ENCODE measurements around the gene MBOAT1.

MBOAT1 gene

DNA sequence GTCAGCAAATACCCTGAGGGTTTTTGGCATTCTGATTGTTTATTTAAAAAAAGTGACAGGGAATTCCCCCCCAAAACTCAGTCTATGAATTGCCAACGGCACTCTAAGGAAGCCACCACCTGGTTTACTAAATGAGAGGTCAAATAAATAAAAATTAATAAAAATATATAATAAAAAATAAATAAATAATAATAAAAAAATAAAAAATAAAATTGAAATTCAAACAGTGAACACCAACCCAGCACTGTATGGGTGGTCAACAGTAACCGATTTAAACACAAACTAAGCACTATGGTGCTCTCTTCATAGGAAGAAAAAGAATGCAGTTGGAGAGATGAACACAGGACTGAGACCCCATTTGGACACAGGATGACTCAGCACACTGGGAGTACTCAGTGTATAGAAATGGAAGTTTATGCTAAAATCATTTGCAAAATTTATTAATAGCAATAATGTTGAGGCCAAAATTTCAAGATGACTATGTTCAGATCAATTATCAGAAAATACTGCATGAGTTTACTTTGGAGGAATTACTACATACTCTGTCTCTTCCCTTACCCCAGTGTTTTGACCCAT is 98.5 kb downstream of the MBOAT1 start:
- Mint-ChIP-seq H3K27me3 (no peaks in the 10 kb centered on the region), H3K4me3 (no peak overlapping the region), H3K36me3 (peaks cover 24% of the 10 kb centered on the region), H3K27ac (no peak overlapping the region), H3K9me3 (no peaks in the 10 kb centered on the region), H3K4me1 (no peaks in the 10 kb centered on the region)
- no peak for DNase-seq
- CTCF ChIA-PET, result no interaction called here

DNA sequence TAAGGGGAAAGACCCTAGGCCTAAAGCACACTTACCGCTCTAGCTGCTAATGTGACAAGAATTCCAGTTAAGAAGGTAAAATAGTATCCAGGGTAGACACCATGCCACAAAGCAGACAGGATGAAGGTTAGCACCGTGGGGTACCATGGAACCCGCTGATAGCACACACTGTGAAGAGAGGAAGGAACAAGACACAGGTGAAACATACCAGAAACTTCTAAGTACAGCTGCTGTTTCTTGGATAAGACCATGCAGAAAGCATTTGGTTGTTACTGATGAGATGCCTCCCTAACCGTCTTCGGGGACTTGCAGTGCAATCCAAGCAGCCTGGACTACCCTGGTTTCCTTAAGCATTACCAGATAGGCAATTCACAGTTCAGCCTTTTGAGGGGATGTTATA is 99.4 kb downstream of the MBOAT1 start:
- H3K4me1 Mint-ChIP-seq, result no peaks in the 10 kb centered on the region
- H3K27ac Mint-ChIP-seq, result no peak overlapping the region
- no peak overlapping the region for H3K4me3 Mint-ChIP-seq
- no peaks in the 10 kb centered on the region for H3K9me3 Mint-ChIP-seq
- H3K36me3 Mint-ChIP-seq, result peaks cover 21% of the 10 kb centered on the region
- H3K27me3 Mint-ChIP-seq, result no peaks in the 10 kb centered on the region
- no peak for DNase-seq
- CTCF ChIA-PET, result no interaction called here

DNA sequence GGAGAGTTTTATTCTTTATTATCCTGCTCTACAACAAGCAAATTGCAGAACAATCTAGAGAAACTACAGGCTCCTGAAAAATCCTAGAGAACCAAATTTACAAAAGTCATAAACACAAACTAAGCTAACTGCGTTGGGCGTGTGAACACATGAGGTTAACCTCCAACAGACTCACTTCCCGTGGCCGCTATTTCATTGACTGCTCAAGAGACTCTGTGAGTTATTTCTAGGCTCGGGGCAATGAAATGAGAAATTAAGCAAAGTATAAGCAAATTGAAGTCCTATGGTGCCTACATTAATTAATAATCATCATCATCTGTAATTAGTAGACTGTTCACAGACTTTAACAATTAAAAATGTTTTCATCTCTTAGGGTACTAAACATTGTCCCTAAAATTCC is 100.0 kb downstream of the MBOAT1 start:
- Mint-ChIP-seq H3K9me3 (no peaks in the 10 kb centered on the region), H3K27ac (no peak overlapping the region), H3K36me3 (peaks cover 16% of the 10 kb centered on the region), H3K4me1 (no peaks in the 10 kb centered on the region), H3K27me3 (no peaks in the 10 kb centered on the region), H3K4me3 (no peak overlapping the region)
- CTCF ChIA-PET, result no interaction called here
- DNase-seq, result no peak

DNA sequence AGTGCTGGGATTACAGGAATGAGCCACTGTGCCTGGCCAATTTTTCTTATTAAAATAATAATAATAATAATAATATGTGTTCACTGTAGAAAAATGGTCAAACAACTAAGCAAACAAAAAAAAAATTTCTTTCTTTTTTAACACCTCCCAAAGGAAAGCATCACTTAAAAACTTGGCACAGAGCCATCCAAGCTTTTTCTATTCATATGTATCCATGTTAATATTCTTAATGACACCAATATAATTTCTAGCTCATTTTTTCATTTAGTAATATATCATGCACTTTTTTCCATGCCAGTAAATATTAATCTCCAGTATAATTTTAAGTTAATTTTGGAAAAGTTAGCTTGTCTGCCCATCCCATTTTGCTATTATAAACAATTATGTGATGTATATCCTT is 101.8 kb downstream of the MBOAT1 start:
- Mint-ChIP-seq H3K27ac (no peak overlapping the region), H3K4me3 (no peak overlapping the region), H3K9me3 (no peaks in the 10 kb centered on the region), H3K36me3 (peaks cover 20% of the 10 kb centered on the region), H3K27me3 (no peaks in the 10 kb centered on the region), H3K4me1 (no peaks in the 10 kb centered on the region)
- CTCF ChIA-PET, result interaction anchor here (1.8 kb wide), 1 partner anchor 16 kb away, joined by 6 read pairs; no protein-coding TSS in a partner anchor
- no peak for DNase-seq

DNA sequence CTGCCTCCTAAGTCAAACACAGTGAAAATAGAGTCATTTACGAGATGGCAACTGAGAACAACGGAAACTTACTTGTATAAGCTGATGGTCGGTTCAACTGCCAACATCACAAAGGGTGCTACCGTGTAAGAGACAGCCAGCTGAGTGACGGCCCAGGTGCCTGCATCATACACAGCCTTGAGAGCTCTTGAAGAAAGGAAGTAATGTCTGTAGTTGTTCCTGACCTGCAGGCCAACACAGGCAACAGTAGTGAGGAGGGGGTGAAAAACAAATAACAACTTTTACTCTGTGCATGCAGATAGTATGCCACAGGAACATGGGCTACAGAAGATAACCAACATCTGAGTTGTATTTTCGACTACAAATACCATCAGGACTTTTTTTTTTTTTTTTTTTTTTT is 102.7 kb downstream of the MBOAT1 start:
- CTCF ChIA-PET, result interaction anchor here (0.5 to 1.0 kb wide), 3 partner anchors 17 to 31 kb away, joined by 3 to 4 read pairs (median 4); no protein-coding TSS in a partner anchor
- H3K4me3 Mint-ChIP-seq, result no peak overlapping the region
- H3K9me3 Mint-ChIP-seq, result no peaks in the 10 kb centered on the region
- no peaks in the 10 kb centered on the region for H3K27me3 Mint-ChIP-seq
- H3K4me1 Mint-ChIP-seq, result no peaks in the 10 kb centered on the region
- DNase-seq, result no peak
- no peak overlapping the region for H3K27ac Mint-ChIP-seq
- peaks cover 17% of the 10 kb centered on the region for H3K36me3 Mint-ChIP-seq

DNA sequence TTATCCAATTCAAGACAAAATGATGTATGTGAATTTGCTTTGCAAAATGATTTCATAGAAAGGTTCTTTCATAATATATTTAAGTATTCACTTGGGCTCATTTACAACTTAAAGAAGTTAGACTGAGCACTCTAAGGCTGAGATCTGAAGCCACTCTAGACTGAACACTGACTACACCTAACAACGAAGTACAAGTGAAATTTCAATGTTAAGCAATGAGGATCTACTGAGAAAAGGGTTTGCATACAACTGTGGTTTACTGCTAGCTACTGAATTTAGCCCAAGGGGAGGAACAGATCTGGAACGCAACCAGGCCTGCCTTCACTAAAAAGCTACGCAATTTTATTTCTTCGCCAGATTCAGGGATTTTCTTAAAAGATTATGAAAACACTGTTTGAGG is 106.4 kb downstream of the MBOAT1 start:
- H3K9me3 Mint-ChIP-seq, result no peaks in the 10 kb centered on the region
- no peak for DNase-seq
- no peak overlapping the region for H3K4me3 Mint-ChIP-seq
- CTCF ChIA-PET, result no interaction called here
- H3K36me3 Mint-ChIP-seq, result peaks cover 16% of the 10 kb centered on the region
- no peaks in the 10 kb centered on the region for H3K27me3 Mint-ChIP-seq
- H3K4me1 Mint-ChIP-seq, result no peaks in the 10 kb centered on the region
- H3K27ac Mint-ChIP-seq, result no peak overlapping the region

DNA sequence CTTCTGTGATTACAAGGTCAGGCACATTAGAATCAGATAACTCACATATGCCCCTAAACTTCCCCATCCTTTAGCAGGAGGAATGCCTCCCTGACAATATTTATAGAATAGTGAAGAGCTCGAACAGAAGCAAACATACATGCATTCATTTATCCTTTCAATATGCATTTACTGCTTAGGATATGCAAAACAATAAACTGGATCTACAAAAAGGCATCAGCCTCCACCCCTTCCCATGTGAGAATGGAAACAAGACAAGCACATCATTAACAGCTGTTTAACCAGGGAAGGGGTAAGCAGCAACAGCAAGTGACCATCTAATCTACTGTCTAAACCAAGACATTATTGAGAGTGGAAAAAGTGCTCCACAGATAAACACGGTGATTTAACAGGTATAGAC is 107.6 kb downstream of the MBOAT1 start:
- no peaks in the 10 kb centered on the region for H3K27me3 Mint-ChIP-seq
- no peak overlapping the region for H3K4me3 Mint-ChIP-seq
- H3K36me3 Mint-ChIP-seq, result peaks cover 21% of the 10 kb centered on the region
- H3K27ac Mint-ChIP-seq, result no peak overlapping the region
- H3K4me1 Mint-ChIP-seq, result no peaks in the 10 kb centered on the region
- no peak for DNase-seq
- CTCF ChIA-PET, result no interaction called here
- no peaks in the 10 kb centered on the region for H3K9me3 Mint-ChIP-seq

DNA sequence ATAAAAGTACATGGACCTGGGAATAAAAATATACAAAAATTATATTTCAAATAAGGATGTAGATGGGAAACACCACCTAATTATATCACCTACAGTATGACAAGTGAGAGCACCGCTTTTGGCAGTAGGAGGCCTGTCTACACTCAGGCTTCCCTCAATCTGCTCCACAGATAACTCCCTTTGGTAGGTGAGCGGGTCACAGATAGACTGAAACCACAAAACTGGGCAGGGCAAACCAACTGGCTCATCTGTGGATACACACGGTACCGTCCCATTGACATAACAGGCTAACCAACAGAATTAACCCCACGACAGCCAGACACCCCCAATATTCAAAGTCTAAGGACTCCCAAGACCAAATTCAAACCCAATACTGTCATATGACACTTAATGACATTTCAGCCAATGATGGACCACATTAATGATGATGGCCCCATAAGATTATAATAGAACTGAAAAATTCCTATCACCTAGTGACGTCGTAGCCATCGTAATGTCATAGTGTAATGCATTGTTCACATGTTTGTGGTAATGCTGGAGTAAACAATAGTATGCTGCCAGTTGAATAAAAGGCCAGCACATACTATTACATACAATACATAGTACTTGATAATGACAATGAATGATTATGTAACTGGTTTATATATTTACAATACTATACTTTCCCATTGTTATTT is 109.7 kb downstream of the MBOAT1 start:
- H3K9me3 Mint-ChIP-seq, result no peaks in the 10 kb centered on the region
- H3K36me3 Mint-ChIP-seq, result peaks cover 15% of the 10 kb centered on the region
- H3K4me1 Mint-ChIP-seq, result no peaks in the 10 kb centered on the region
- no peak overlapping the region for H3K4me3 Mint-ChIP-seq
- CTCF ChIA-PET, result interaction anchor here (1.1 kb wide), 2 partner anchors 10 to 24 kb away, joined by 3 to 4 read pairs; no protein-coding TSS in a partner anchor
- no peak overlapping the region for H3K27ac Mint-ChIP-seq
- no peaks in the 10 kb centered on the region for H3K27me3 Mint-ChIP-seq
- no peak for DNase-seq

DNA sequence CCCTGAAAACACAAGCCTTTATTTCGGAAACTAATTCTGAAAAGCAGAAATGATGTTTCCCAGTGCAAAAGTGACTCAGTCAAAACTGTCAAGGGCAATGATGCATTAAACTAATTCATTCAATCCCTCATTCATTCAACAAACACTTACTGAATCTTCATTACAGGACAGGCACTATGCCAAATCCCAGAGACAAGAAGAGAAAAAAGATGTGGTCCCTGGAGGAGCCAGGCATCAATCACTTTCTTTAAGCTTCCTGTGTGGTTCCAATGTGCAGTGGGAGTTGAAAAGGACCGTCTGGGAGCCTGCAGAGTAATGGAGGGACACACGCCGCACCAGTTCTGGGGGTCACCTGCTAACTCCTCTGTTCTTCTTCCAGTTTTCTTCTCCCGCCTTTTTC is 113.1 kb downstream of the MBOAT1 start:
- CTCF ChIA-PET, result no interaction called here
- Mint-ChIP-seq H3K27me3 (no peaks in the 10 kb centered on the region), H3K27ac (no peak overlapping the region), H3K9me3 (no peaks in the 10 kb centered on the region), H3K4me3 (no peak overlapping the region), H3K36me3 (peaks cover 10% of the 10 kb centered on the region), H3K4me1 (no peaks in the 10 kb centered on the region)
- DNase-seq, result no peak

DNA sequence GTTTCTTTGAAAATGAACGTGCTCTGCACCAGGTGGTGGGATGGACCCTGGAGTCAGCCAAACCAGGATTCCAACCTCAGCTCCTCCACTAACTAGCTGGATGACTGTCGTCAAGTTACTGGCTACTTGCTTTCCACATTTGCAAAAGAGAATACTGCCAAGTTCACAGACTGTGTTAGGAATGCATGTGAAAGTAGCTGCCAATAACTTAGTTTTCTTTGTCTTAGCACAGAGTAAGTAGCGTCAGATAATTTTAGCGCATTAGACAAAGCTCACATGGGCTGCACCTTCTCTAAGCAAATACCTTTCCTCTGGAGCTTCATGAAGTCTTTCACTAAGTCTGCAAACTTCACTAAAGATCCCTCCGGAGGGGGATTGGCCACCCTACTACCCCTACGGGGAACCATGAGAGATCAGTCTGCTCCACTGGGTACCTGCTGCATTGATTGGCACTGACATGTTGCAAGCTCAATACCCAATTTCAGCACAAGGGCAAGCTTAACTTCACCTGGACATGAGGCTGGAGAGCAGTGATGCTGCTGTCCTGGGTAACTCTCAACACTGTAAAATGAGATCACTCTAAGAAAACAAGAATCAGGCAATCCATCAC is 113.9 kb downstream of the MBOAT1 start:
- no peaks in the 10 kb centered on the region for H3K9me3 Mint-ChIP-seq
- peaks cover 10% of the 10 kb centered on the region for H3K36me3 Mint-ChIP-seq
- no peaks in the 10 kb centered on the region for H3K27me3 Mint-ChIP-seq
- no peak overlapping the region for H3K27ac Mint-ChIP-seq
- CTCF ChIA-PET, result interaction anchor here (1.2 kb wide), 2 partner anchors 28 to 430 kb away, joined by 3 to 4 read pairs; no protein-coding TSS in a partner anchor
- DNase-seq, result no peak
- no peaks in the 10 kb centered on the region for H3K4me1 Mint-ChIP-seq
- H3K4me3 Mint-ChIP-seq, result no peak overlapping the region

DNA sequence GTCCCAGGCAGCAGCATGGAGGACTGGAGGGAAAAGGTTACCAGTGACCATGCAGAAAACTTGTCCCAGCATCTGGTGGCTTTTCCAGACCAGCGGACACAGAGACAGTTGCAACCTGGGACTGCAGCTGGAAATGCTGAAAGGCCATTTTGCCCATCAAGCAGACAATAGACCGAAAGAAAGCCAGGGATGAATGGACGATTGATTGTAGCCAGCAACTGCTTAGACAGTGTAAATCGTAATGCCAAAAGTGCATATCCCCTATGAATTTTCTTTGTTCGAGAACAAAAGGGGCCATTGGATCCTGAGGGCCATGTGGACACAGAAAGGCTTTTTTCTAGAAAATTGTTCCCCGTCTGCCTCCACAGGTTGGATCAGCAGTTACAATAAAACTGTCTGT is 115.7 kb downstream of the MBOAT1 start:
- Mint-ChIP-seq H3K27me3 (no peaks in the 10 kb centered on the region), H3K4me1 (no peaks in the 10 kb centered on the region), H3K4me3 (no peak overlapping the region), H3K36me3 (peaks cover 7% of the 10 kb centered on the region), H3K27ac (no peak overlapping the region), H3K9me3 (no peaks in the 10 kb centered on the region)
- CTCF ChIA-PET, result no interaction called here
- no peak for DNase-seq

DNA sequence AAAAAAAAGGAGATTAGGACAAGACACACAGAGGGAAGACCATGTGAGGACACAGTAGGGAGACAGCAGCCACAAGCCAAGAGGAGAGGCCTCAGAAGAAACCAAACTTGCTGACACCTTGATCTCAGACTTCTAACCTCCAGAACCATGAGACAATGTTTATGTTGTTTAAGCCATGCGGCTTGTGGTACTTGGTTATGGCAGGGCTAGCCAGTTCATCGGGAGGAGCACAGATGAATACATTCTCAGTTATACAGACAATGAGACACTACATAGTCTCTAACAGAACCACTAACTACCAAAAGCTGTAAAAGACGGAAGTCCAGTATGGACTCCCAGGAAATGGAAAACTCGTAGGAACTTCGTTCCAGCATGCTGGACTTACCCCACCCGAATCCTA is 116.8 kb downstream of the MBOAT1 start:
- Mint-ChIP-seq H3K9me3 (no peaks in the 10 kb centered on the region), H3K27me3 (no peaks in the 10 kb centered on the region), H3K27ac (no peak overlapping the region), H3K4me1 (no peaks in the 10 kb centered on the region), H3K36me3 (peaks cover 2% of the 10 kb centered on the region), H3K4me3 (no peak overlapping the region)
- CTCF ChIA-PET, result no interaction called here
- no peak for DNase-seq

DNA sequence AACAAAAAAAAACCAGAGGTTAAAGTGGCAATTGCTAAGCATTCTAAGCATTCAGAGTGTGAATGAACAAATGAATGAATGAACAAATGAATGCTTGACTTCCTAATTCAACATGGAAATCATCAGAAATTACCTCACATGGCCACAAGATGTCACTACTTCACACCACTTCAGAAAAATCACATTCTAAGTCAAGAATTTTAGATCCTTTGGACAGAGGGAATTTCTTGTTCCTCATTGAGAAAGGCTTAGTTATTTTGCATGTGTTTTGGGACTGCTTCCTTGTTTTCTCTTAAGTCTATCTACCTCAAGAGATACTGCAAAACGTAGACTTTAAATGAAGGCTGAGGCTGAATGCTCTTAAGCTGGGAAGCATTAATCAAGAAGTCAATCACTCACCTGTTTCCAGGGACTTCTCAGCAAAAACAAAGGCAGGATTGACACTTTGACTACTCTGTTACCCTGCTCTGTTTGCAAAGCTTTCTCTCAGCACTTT is 120.2 kb downstream of the MBOAT1 start:
- Mint-ChIP-seq H3K27ac (no peak overlapping the region), H3K4me1 (no peaks in the 10 kb centered on the region), H3K27me3 (no peaks in the 10 kb centered on the region), H3K9me3 (no peaks in the 10 kb centered on the region), H3K4me3 (no peak overlapping the region), H3K36me3 (no peaks in the 10 kb centered on the region)
- CTCF ChIA-PET, result interaction anchor here (0.8 to 4.2 kb wide), 18 partner anchors 9 to 438 kb away, joined by 3 to 21 read pairs (median 4); no protein-coding TSS in a partner anchor
- DNase-seq, result no peak

DNA sequence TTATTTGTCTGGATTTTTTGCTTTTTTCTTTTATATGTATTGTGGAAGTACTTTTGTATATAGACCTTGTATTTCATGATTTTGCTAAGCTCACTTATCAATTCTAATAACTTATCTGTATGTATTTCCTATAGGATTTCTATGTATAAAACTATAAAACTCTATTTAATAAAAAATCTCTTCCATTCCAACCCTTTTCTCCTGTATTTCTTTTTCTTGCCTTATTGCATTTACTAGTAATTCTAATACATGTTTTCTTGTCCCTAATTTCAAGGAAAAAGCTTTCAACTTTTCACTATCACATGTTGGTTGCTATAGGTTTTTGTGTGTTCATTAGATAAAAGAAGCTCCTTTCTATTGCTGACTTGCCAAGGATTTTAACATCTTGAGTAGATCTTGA is 125.3 kb downstream of the MBOAT1 start:
- no peak overlapping the region for H3K27ac Mint-ChIP-seq
- peaks cover 4% of the 10 kb centered on the region for H3K27me3 Mint-ChIP-seq
- no peaks in the 10 kb centered on the region for H3K4me1 Mint-ChIP-seq
- H3K36me3 Mint-ChIP-seq, result no peaks in the 10 kb centered on the region
- DNase-seq, result no peak
- no peak overlapping the region for H3K4me3 Mint-ChIP-seq
- H3K9me3 Mint-ChIP-seq, result no peaks in the 10 kb centered on the region
- CTCF ChIA-PET, result no interaction called here

DNA sequence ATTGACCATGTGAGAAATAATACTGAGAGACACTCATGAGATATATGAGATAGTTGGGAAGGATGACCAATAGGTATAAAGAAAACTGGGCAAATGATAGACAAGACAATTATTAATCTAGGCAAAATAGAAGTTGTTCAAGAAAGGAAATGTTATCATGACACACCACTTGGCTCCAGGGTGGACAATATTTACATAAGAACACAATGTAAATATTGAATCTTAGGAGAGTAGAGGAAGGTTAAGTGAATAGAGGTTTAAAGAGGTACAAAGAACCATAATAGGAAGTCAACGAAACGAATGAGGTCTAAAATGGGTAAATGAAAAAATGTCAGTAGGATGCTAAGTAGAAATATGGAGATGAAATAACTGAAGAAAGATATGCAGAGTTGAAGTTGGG is 126.5 kb downstream of the MBOAT1 start:
- Mint-ChIP-seq H3K4me1 (no peaks in the 10 kb centered on the region), H3K36me3 (no peaks in the 10 kb centered on the region), H3K27ac (no peak overlapping the region), H3K9me3 (peaks cover 1% of the 10 kb centered on the region), H3K27me3 (peaks cover 4% of the 10 kb centered on the region), H3K4me3 (no peak overlapping the region)
- no peak for DNase-seq
- CTCF ChIA-PET, result no interaction called here

Measured in activated naive CD4-positive, alpha-beta T cell treated with anti-CD3 and anti-CD28 coated beads, Interleukin-2, amount 10 ng/mL, durations not matched to agents 7 days and 5 days (primary cell).